Stimulated activated CD8-positive, alpha-beta memory T cell treated with anti-CD3 and anti-CD28 coated beads, Interleukin-15, amount 100 ng/mL, for 4 hours (primary cell): ENCODE results near the gene CAPN13.
"Not testable (repeated sequence)": the region's sequence is repeated elsewhere in the genome, so short reads cannot be mapped to it uniquely, and the experiment has no call there.

Experiments
- DNase-seq, 2 donors: peaks; one replicate each; pipeline ENCODE4 v3.0.0-alpha.2; 2020; ENCODE audit warnings: low read depth in 2 of 2

CAPN13 gene

DNA sequence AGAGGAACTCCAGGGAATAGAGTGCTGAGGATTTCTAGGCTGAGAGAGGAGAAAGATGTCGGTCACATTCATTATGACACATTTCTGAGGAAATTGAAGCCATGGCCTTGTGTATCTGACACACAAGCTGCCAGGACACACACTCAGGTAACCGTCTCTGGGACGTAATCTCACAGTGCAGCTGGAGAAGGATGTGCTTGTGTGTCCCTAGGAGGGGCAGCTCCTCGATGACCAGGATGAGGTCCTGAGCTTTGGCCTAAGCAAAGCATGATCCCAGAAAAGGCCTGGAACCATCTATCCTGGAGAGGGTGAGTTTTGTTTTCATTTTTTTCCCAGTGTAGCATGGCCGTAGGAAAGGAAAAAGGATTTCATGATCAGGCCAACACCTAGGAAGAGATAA is 102.2 kb downstream of the CAPN13 start:
- no peak for DNase-seq

DNA sequence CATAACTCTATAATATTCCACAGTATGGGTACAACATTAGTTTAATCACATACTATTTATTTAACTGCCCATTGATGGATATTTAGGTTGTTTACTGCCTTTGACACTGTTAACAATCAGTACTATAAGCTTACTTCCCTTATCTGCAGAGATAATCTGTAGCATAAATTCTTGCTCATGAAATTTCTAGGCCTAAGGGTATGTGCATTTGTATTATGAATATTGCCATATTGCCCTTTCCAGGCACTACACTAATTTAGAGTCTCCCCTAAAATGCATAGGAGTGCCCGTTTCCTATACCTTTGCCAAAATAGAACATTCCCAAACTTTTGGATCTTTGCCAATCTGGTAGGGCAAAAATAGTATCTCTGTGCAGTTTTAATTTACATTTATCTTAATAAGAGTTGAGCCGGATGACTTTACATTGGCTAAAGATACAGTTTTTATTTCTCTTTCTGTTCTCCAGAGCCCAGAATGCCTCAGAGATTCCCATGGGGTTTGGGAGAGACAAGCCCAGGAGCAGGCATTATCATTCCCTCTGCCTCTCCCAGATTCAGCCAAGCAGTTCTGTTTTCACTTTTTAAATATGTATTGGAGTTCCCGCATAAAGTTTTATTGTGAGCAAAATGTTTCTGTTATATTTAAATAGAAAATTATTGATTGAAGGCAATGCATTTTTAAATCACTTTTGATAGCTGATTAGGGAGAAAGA is 102.8 kb downstream of the CAPN13 start:
- DNase-seq = no peak

DNA sequence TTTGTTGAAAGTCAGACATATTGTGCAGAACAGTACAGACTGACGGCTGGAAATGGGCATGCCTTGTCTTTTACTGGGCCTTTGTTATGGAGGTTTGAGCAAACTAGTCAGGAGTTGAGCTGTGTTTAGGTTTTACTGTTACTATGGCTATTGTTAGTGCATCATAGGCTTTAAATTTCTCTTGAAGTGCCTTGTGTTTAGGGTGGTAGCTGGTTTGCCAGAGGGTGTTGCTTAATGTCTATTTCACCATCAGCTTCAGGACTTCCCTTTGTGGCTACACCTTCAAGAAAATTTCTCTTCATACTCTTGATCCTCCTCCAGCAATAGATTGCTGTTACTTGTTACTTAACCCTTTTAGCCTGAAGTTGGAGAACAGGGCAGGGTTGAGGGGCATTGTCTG is 104.6 kb downstream of the CAPN13 start:
- no peak for DNase-seq

DNA sequence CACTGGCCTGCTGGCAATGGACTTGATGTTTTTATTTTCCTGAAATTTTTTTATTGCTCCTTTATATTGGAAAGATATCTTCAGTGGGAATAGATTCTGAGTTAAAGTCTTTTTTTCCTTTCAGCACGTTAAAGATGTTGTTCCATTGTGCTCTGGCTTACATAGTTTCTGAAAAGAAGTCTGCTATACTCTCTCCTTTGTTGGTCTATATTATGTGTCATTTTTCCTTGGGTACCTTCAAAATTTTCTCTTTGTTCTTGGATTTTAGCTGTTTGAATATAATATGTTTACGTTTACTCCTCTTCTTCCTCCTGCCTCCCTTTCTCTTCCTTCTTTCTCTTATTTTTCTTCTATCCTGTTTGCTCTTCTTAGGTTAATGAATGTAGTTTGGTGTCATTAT is 105.5 kb downstream of the CAPN13 start:
- DNase-seq = no peak

DNA sequence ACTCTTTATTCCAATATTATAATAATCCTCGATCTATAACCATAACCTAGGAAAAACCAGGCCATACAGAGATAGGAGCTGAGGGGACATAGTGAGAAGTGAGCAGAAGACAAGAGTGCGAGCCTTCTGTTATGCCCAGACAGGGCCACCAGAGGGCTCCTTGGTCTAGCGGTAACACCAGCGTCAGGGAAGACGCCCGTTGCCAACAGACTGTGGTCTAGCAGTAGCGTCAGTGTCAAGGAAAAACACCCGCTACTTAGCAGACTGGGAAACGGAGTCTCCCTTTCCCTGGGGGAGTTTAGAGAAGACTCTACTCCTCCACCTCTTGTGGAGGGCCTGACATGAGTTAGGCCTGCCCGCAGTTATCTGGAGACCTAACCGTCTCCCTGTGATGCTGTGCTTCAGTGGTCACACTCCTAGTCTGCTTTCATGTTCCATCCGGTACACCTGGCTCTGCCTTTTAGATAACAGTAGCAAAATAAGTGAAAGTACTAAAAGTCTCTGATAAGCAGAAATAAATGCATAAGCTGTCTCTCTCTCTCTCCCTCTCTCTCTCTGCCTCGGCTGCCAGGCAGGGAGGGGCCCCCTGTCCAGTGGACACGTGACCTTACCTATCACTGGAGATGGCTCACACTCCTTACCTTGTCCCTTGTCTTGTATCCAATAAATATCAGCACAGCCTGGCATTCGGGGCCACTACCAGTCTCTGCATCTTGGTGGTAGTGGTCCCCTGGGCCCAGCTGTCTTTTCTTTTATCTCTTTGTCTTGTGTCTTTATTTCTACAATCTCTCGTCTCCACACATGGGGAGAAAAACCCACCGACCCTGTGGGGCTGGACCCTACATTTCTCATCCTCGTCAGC is 109.8 kb downstream of the CAPN13 start:
- not testable (repeated sequence) for DNase-seq

DNA sequence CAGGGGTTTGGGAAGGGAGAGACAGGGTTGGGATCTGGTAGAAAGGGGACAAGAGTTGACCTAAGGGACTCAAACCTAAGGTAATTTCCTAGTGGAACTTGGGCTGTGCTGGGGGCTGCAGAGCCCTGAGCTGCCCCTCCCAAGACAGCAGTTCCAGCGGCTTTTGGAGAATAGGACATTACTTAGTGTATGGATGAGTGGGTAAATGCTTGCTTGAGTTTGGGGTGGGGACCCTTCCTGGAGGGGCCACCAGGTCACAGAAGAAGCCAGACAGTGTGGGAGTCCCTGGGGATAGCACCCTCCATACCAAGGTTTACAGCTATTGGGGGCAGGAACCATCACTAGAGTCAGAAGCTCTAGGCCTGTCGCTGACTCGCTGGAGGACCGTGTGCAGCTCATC is 111.5 kb downstream of the CAPN13 start:
- DNase-seq = no peak

DNA sequence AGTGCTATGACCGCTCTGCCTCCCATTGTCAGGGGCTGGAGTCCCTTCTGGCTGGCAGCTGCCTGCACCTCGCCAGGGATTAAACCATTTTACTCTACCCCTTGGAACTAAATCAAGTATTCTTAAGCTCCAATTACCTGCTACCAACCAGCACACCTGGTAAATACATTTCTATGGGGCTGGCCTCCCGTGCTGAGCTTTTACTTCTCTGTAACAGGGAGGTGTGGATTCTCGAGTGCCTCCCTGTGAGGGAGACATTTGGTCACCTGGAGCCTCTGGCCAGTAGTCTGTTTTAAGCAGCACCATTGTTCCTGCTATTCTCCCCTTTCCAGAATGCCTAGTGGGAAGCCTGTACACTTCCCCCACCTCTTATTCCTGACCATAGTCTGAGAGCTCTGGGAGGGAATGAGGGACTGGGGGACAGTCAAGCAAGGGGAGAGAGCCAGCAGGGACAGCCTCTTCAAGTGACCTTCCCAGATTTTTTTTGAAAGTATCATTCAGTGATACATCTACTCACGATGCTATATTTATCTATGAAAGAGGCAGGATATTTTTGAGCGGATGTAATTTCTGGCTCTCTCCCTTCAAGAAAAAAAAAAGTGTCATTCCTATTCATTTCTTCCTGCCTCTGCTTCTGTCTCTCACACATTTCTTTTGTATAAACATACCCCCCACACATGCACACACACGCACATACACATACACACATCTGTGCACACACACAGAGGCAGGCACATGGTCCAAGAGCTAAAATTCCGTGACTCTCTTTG is 112.8 kb downstream of the CAPN13 start:
- DNase-seq = no peak

DNA sequence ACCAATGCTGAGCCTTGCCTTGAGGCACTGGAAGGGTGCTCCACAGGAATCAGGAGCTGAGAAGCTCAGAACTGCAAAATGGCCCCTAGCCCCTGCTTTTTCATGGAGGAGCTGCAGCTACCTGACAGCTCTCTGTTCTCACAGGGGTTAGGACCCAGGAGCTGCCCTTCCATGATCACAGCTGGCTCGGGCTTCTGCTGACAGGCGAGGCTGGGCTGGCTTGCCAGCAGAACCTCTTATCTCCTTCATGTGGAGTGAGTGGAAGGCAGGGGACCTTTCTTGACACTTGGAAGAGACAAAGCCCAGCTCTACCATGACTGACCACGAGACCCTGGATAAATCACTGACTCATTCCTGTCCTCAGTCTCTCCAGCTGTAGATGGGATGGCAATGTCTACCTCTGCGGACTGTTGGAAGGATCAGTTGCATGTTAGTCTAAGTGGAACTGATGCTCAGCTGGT is 113.4 kb downstream of the CAPN13 start:
- no peak for DNase-seq

DNA sequence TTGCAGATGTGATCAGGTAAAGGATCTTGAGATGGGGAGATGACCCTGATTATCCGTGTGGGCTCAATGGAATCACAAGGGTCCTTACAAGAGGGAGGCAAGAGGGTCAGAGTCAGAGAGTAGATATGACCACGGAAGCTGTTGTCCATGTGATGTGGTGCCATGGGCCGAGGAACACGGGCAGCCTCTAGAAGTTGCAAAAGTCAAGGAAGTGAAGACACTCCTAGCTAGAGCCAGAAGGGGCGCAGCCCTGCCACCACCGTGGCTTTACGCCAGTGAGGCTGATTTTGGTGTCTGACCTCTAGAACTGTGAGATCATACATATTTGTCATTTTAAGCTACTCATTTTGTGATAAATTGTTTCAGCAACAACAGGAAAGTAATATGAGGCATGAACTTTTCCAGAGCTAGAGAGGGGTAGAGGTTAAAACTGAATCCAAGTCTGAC is 114.4 kb downstream of the CAPN13 start:
- DNase-seq = no peak

DNA sequence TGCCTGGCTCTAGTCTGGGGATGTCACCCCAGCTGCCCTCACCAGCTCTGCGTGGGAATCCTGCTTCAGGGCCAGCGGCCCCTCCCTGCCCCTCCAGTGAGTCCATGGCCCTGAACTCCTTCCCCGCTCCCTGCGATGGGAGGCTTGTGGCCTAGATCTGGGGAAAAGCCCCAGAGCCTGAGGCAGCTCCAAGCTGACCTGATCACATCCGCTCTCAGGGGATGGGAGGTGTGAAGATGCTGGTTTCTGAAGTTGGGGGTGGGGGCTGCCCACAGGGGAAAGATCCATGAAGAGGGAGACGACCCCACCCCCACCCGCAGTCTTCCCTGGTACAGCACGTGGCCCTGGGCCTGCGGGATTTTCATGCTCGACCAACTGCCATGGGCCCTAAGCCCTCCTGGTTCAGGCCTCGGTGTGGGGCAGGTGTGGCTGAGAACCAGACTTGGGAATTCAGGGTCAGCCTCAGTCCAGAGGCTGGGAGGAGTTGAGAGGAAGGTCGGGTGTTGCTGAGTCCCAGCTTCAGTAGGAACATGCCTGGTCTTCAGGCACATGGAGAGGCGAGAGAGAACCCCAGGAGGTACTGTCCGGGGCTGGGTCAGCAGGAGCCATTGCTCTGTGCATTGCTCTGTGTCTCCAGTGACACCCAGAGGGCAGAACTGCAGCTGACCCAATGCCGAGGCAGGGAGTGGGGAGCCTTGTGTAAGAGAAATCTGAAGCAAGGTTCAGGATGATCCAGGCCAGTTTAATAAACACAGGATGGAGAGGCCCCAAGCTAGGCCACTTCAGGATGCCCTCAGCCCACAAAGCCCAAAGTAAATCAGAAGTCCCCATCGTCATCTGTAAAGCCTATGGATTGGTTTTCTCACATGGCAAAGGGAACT is 115.1 kb downstream of the CAPN13 start:
- no peak for DNase-seq

DNA sequence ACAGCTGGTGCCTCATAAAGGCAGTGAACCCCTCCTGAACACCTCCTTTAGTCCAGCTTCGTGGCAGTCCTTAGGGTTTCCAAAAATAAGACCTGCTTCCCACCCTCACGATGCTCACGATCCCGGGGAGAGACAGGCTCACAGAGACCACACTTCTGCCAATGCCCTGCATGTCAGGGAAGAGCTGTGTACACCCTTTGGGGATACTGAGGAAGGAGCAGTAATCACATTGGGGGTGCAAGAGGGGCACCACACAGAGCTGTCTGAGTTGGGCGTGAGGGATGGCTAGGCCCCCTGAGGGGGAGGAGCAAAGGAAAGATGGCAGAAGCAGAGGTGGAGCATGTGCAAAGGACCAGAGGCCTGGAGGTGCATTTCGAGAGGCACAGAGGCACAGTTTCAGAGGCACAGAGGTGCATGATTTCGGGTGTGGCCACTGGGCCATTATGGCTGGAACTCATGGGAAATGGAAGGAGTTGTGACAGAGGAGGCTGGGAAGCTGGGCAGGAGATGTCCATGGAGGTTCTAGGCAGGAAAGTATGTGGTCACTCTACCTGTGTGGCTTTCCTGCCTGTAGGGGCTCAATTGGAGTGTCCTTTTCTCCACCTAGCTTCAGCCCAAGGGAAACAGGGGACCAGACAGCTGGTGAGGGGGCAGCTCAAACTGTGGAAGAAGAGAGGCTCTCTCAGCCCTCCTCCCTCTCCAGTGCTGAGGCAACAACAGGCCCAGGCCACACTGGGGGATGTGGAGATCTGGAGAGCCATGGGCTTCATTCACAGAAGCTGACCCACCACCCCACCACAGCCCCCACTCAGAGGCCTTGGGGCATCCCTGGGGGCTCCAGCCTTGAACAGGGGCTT is 115.9 kb downstream of the CAPN13 start:
- DNase-seq = no peak

DNA sequence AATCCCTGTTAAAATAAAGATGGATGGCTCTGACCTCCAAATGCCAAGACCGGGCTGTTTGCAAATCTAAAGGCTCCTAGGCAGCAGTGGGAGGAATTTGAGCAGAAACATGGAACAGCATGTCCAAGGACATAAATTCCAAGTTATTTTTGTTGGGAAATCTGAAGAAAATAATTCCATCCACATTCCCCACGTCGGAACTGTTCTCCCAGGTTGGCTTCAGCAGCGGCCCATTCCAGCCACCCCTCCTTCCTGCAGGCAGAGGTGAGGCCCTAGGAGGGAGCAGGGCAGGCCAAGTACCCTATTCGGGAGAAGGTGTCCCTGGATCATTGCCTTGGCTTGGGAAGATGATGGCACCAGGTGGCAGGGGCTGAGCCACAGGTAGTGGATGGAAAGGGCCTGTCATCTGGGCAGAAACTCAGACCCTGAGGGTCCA is 117.1 kb downstream of the CAPN13 start:
- DNase-seq = no peak

DNA sequence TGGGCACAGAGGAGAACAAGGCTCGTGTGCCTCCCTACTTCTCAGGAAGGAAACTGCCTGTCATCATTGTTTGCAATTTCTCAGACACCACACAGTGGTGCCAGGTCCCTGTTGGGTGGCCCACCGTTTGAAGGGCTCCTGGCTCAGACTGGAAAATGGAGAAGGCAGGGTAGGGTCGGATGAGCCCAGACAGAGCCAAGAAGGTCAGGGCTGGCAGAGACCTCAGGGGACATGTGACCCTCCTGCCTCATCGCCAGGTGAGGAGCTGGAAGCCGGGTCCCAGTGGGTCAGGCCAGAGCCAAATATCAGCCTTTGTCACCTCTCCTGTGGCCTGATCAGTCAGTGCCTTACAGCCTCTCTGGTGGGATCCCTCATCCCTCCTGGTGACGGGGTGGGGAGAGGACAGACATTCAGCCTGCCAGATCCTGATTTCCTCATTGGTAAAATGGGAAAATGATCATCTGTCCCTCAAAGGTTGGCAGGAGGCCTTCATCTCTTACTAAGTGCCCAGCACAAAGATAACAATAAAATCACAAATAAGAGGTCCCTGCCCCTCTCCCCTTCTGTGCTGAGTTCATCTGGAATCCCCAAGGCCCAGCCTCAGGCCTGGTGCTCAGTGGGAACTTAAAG is 117.6 kb downstream of the CAPN13 start:
- no peak for DNase-seq

DNA sequence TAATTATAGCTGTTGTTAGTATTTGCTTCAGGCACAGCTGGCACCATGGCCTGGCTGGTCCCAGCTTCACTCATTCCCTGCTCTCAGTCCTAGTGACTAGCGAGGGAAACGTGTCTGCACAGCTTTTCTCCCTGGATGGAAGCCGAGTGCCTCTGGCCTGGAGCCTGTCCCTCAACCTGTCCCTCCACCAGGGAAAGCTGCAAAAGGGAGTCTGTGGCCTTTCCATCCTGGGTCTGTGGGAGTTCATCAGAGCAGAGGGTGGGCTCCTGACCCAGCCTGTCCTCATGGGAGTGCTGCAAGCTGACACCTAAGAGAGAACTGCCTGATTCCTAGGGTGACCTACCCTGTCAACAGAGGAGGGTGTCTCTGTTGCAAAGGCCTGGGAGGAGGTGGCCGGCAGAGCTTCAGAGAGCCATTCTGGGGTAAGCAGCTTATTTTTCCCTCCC is 118.3 kb downstream of the CAPN13 start:
- DNase-seq = no peak

DNA sequence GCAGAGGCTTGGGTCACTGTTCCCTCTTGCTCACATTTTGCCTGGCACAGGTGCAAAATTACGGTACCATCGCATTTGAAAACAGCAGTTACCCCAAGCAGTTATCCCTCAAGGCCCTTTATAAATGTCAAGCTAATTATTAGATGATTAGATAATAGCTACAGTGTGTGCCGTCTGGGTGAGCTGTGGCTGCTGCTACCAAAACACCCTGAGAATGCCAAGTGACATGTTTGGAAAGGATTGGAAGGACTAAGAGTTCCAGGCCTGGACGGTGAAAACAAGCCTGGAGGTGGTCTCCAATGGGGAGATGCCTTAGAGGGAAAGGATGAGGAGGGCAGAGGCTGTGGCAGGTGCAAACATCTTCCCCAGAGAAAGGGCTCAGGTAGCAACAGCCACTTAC is 120.6 kb downstream of the CAPN13 start:
- no peak for DNase-seq

DNA sequence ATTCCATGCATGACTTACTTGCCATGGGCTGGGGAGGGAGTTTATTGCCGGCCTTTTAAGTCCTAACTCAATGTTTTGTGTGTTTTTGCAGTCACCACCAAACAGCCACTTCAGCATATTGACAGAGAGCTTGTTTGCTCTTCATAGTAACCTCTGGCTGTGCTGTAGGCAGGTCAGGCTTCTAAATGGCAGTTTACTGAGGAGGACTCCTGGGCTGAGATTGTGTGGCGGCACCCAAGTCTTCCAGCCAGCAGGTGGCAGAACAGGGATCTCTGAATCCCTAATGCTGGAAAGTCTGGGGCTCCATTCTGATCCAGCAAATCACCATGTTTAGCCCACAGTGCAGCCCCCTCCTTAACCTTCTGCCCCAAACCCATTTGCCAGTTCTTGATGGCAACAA is 121.2 kb downstream of the CAPN13 start:
- DNase-seq = no peak

DNA sequence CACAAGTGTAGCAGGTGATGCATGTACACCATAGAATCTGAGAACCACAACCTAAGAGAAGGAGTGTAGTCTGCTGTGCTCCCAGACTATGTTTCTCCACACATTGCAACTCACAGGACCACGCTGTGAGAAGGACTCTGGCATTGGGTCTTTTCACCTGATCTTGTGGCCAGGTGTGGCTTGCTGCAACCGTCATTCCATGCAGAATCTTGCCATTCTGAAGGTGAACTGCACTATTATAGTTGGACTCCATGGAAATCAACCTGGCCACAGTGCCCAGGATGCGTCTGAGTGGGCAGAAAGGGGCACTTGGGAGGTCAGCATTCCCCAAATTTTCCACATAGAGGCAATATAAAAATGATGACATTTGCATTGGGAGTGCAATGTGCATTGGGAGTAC is 122.2 kb downstream of the CAPN13 start:
- no peak for DNase-seq

DNA sequence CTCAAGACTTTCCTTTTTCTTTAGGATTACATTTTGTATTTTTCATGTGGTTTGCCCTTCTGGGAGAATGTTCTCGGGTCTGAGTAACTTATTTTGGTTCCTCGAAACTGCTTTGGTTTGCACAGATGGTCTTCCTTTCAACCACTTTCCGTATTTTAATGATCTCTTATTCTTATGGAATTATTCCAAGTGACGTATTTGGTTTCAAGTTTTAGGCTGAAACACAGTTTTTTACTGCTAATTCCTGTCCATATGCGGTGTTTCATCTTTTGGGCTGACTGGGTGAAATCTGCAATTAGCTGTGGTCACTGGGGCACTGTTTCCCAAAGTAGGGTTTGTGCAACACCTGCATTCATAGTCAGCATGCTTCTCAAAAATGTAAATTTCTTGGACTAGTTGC is 122.7 kb downstream of the CAPN13 start:
- no peak for DNase-seq

DNA sequence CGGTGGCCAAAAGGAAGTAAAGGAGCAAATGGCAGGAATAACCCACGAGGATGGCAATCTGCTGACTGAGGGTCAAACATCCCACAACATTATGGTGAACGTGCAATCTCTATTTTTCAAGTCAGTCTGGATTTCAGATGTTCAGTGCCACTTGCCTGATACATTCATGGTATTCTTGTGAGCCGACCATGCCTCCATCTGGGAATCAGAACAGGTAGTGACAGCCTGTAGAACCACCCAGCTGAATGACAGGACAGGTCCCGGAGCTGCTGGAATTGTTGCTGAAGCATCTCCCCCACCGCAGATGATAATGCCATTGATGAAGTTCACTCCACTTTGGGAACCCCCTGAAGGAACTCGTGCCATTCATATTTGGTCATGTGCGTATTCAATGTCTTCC is 123.2 kb downstream of the CAPN13 start:
- no peak for DNase-seq
